ENCODE results near the gene CSH2. TPM values are rescaled to one million over a fixed set of nuclear protein-coding genes. Genes with fewer than 3 reads are reported as not detected.

Gene CSH2
- total and polyA plus RNA-seq, 8 donors: not detected

GRCh38 chr17:63841350-63842172, 31.9 kb downstream of the CSH2 start:
- Histone ChIP-seq H3K27ac (peak overlapping the region; percentile 89 to 97 (median 95)), H3K9me3 (no peaks in the 10 kb centered on the region), H3K4me1 (peaks cover 52 to 65% (median 57%) of the 10 kb centered on the region in 4 donors), H3K27me3 (no peaks in the 10 kb centered on the region), H3K4me3 (peak overlapping the region; percentile 85 to 95 (median 94)), H3K36me3 (peaks cover 9 to 14% (median 12%) of the 10 kb centered on the region in 4 donors)
- peak; percentile 60 to 73 for DNase-seq
- intact Hi-C loops (cut with DNase I; ENCODE audit: low total_unique reads): no loop called here
- no peak for TF ChIP-seq POLR2AphosphoS5 (IDR thresholded peaks at IDR 0.05)
- TF ChIP-seq EP300 (IDR thresholded peaks at IDR 0.05): no peak
- no peak for TF ChIP-seq POLR2A (IDR thresholded peaks at IDR 0.05)
- TF ChIP-seq CTCF (IDR thresholded peaks at IDR 0.05): no peak
- 2 to 4% (median 3%) methylated on average over 13 to 26 of the region's 26 CpGs for WGBS, 5 donors

GRCh38 chr17:63840591-63841349, 32.7 kb downstream of the CSH2 start:
- Histone ChIP-seq H3K36me3 (peaks cover 15 to 22% (median 20%) of the 10 kb centered on the region in 4 donors), H3K27me3 (no peaks in the 10 kb centered on the region), H3K4me1 (peaks cover 52 to 65% (median 59%) of the 10 kb centered on the region in 4 donors), H3K27ac (peak overlapping the region; percentile 89 to 97 (median 95)), H3K4me3 (peak overlapping the region; percentile 85 to 95 (median 94)), H3K9me3 (no peaks in the 10 kb centered on the region)
- 50 to 59% (median 53%) methylated on average over 3 to 4 of the region's 4 CpGs for WGBS, 5 donors
- TF ChIP-seq POLR2AphosphoS5 (IDR thresholded peaks at IDR 0.05): no peak
- TF ChIP-seq CTCF (IDR thresholded peaks at IDR 0.05): no peak
- intact Hi-C loops (cut with DNase I; ENCODE audit: low total_unique reads): no loop called here
- no peak for DNase-seq

- Histone ChIP-seq H3K9me3 (no peaks in the 10 kb centered on the region), H3K36me3 (peaks cover 31 to 42% (median 40%) of the 10 kb centered on the region in 4 donors), H3K4me3 (peak overlapping the region; percentile 12 to 42 (median 18)), H3K27ac (peak overlapping the region; percentile 69 to 97 (median 95)), H3K4me1 (peaks cover 57 to 74% (median 67%) of the 10 kb centered on the region in 4 donors), H3K27me3 (no peaks in the 10 kb centered on the region)
- intact Hi-C loops (cut with DNase I; ENCODE audit: low total_unique reads): no loop called here
- peak; percentile 78 to 94 for DNase-seq
- 24 to 41% (median 30%) methylated on average over 7 of the region's 7 CpGs for WGBS, 5 donors
- TF ChIP-seq POLR2AphosphoS5 (IDR thresholded peaks at IDR 0.05) (peak; percentile 79 to 81 (median 79)), CTCF (IDR thresholded peaks at IDR 0.05) (no peak), EP300 (IDR thresholded peaks at IDR 0.05) (peak; percentile 81)
Measured at GRCh38 chr17:63838631-63839171, 34.8 kb downstream of the CSH2 start.

- no peaks in the 10 kb centered on the region for H3K27me3 ChIP-seq
- DNase-seq: no peak
- H3K4me3 ChIP-seq: peak overlapping the region; percentile 5 to 42 (median 16)
- TF ChIP-seq POLR2A (IDR thresholded peaks at IDR 0.05) (no peak), POLR2AphosphoS5 (IDR thresholded peaks at IDR 0.05) (no peak), EP300 (IDR thresholded peaks at IDR 0.05) (no peak), CTCF (IDR thresholded peaks at IDR 0.05) (no peak)
- 67 to 100% (median 72%) methylated on average over 1 to 5 of the region's 5 CpGs for WGBS, 5 donors
- peak overlapping the region; percentile 69 to 97 (median 95) for H3K27ac ChIP-seq
- no peaks in the 10 kb centered on the region for H3K9me3 ChIP-seq
- intact Hi-C loops (cut with DNase I; ENCODE audit: low total_unique reads): no loop called here
- H3K4me1 ChIP-seq: peaks cover 54 to 69% (median 64%) of the 10 kb centered on the region in 4 donors
- H3K36me3 ChIP-seq: peaks cover 38 to 49% (median 47%) of the 10 kb centered on the region in 4 donors
Measured at GRCh38 chr17:63837962-63838600, 35.4 kb downstream of the CSH2 start.
